ENCODE measurements around the gene CDCA7. TPM values are rescaled to one million over a fixed set of nuclear protein-coding genes. Genes with fewer than 3 reads are reported as not detected.

CDCA7 gene
- total and polyA plus RNA-seq, 2 of the 13 experiments (the other 11 are each of a cell fraction or from before 2014, with no cell fraction given), result 46.2 to 57.8 TPM

- TF ChIP-seq ZNF264 (CRISPR knock-in tag; IDR thresholded peaks at IDR 0.05) (no peak), ZNF460 (CRISPR knock-in tag; IDR thresholded peaks at IDR 0.05; ENCODE audit: borderline replicate concordance) (no peak), ATF3 (CRISPR knock-in tag; IDR thresholded peaks at IDR 0.05) (no peak), RXRB (CRISPR knock-in tag; IDR thresholded peaks at IDR 0.05; ENCODE audit: borderline replicate concordance) (peak; percentile 49; the same call in 1 of the 2 replicates), SIN3A (IDR thresholded peaks at IDR 0.05; ENCODE audit: borderline replicate concordance, low read depth, low read length) (no peak), ZNF605 (CRISPR knock-in tag; IDR thresholded peaks at IDR 0.05) (no peak), THYN1 (CRISPR knock-in tag; IDR thresholded peaks at IDR 0.05; ENCODE audit: borderline replicate concordance, low read depth) (no peak), SMAD1 (CRISPR knock-in tag; IDR thresholded peaks at IDR 0.05; ENCODE audit: borderline replicate concordance, low read depth) (no peak), PCBP1 (IDR thresholded peaks at IDR 0.05; ENCODE audit: borderline replicate concordance, low read depth, low read length) (no peak), ZNF670 (CRISPR knock-in tag; IDR thresholded peaks at IDR 0.05; ENCODE audit: borderline replicate concordance) (no peak), POGZ (CRISPR knock-in tag; IDR thresholded peaks at IDR 0.05) (no peak), KAT8 (CRISPR knock-in tag; IDR thresholded peaks at IDR 0.05) (0 out of 2 replicates have a peak, but pooled peaks have one; percentile 19), ZNF281 (CRISPR knock-in tag; IDR thresholded peaks at IDR 0.05; ENCODE audit: borderline replicate concordance) (0 out of 2 replicates have a peak, but pooled peaks have one; percentile 6), ZNF17 (CRISPR knock-in tag; IDR thresholded peaks at IDR 0.05) (no peak), FOXK2 (IDR thresholded peaks at IDR 0.05) (no peak), ZMYM3 (CRISPR knock-in tag; IDR thresholded peaks at IDR 0.05) (0 out of 2 replicates have a peak, but pooled peaks have one; percentile 15), ZNF326 (CRISPR knock-in tag; IDR thresholded peaks at IDR 0.05; ENCODE audit: borderline replicate concordance) (no peak), MTERF4 (CRISPR knock-in tag; IDR thresholded peaks at IDR 0.05) (no peak), SIX4 (CRISPR knock-in tag; IDR thresholded peaks at IDR 0.05) (peak; percentile 94)
- TF ChIP-seq, protein P1, sequence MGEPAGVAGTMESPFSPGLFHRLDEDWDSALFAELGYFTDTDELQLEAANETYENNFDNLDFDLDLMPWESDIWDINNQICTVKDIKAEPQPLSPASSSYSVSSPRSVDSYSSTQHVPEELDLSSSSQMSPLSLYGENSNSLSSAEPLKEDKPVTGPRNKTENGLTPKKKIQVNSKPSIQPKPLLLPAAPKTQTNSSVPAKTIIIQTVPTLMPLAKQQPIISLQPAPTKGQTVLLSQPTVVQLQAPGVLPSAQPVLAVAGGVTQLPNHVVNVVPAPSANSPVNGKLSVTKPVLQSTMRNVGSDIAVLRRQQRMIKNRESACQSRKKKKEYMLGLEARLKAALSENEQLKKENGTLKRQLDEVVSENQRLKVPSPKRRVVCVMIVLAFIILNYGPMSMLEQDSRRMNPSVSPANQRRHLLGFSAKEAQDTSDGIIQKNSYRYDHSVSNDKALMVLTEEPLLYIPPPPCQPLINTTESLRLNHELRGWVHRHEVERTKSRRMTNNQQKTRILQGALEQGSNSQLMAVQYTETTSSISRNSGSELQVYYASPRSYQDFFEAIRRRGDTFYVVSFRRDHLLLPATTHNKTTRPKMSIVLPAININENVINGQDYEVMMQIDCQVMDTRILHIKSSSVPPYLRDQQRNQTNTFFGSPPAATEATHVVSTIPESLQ (CRISPR knock-in tag; conservative IDR thresholded peaks at IDR 0.05), result no peak
- TF ChIP-seq, protein P2, sequence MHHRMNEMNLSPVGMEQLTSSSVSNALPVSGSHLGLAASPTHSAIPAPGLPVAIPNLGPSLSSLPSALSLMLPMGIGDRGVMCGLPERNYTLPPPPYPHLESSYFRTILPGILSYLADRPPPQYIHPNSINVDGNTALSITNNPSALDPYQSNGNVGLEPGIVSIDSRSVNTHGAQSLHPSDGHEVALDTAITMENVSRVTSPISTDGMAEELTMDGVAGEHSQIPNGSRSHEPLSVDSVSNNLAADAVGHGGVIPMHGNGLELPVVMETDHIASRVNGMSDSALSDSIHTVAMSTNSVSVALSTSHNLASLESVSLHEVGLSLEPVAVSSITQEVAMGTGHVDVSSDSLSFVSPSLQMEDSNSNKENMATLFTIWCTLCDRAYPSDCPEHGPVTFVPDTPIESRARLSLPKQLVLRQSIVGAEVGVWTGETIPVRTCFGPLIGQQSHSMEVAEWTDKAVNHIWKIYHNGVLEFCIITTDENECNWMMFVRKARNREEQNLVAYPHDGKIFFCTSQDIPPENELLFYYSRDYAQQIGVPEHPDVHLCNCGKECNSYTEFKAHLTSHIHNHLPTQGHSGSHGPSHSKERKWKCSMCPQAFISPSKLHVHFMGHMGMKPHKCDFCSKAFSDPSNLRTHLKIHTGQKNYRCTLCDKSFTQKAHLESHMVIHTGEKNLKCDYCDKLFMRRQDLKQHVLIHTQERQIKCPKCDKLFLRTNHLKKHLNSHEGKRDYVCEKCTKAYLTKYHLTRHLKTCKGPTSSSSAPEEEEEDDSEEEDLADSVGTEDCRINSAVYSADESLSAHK (CRISPR knock-in tag; IDR thresholded peaks at IDR 0.05; ENCODE audit: borderline replicate concordance), result no peak
Measured at GRCh38 chr2:173347305-173348168, 7.1 kb upstream of the CDCA7 start (continued).

All from HepG2 (cell line).